Right lobe of liver (tissue), 6 donors: ENCODE measurements around the gene ASB7. TPM values are rescaled to one million over a fixed set of nuclear protein-coding genes. Genes with fewer than 3 reads are reported as not detected.

ENCODE experiments used
- ATAC-seq, 4 donors: fragments of 200-7000 bp; cut with Tn5 transposase; one replicate each; pipeline ENCODE4 v1.9.1; 2020; ENCODE audit warnings: mild to moderate bottlenecking in 4 of 4, moderate library complexity in 4 of 4
- DNase-seq, 3 donors: peaks; one replicate each; pipeline ENCODE4 v3.0.0-alpha.2; 2020
- H3K27ac ChIP-seq, 3 donors: fragments of 200-600 bp; one replicate each; pipeline ENCODE4 v1.8.0; 2022
- H3K27me3 ChIP-seq, 2 donors: fragments of 200-600 bp; one replicate each; pipeline ENCODE4 v1.8.0; 2022
- H3K36me3 ChIP-seq, 4 donors: fragments of 200-600 bp; sonication (generic) in 1 of 4; one replicate each; pipeline versions ENCODE4 v1.5.1 to v1.8.0; 2017 to 2022; ENCODE audit warnings: control low read depth in 1 of 4
- H3K4me1 ChIP-seq, 4 donors: fragments of 200-600 bp; sonication (generic) in 1 of 4; one replicate each; pipeline versions ENCODE4 v1.5.1 to v1.8.0; 2017 to 2022; ENCODE audit warnings: control low read depth in 1 of 4
- H3K4me3 ChIP-seq, 3 donors: fragments of 200-600 bp; one replicate each; pipeline ENCODE4 v1.8.0; 2022
- H3K9me3 ChIP-seq, 4 donors: fragments of 200-600 bp; sonication (generic) in 1 of 4; one replicate each; pipeline versions ENCODE4 v1.5.1 to v1.8.0; 2017 to 2022; ENCODE audit warnings: control low read depth in 1 of 4
- POLR2A ChIP-seq: fragments of 450-650 bp; IDR thresholded peaks from one replicate; pipeline ENCODE4 v1.6.1; 2017; ENCODE audit warnings: antibody characterized with exemption, mild to moderate bottlenecking
- WGBS: methylation state at CpG from one replicate; pipeline ENCODE4 v1.1.6; 2018; ENCODE audit warnings: low coverage, low lambda C conversion rate; ENCODE audit not compliant: insufficient coverage; ENCODE audit errors: missing lambda C conversion rate; 5-methylcytosine and 5-hydroxymethylcytosine counted together
- intact Hi-C, 2 donors: fragments of 100-400 bp; cut with DNase I; formaldehyde crosslinking; loops; one replicate each; pipeline versions ENCODE4 v1.11.2 to v1.14.1; 2022
- total RNA-seq, 6 experiments: library from RNA; depleted of rRNA in 2 of 6; stranded (reverse); fragments of >200 nt in 2 of 6; fragmentation: NEBNext Ultra II Directional in 3 of 6; extraction: Animal tissue kit (Norgen Biotek cat#: 25700) in 3 of 6; gene quantifications; one replicate each; pipeline versions ENCODE4 v1.1.0 to v1.2.4, GENCODE V29; 2016 to 2023
- TF ChIP-seq, protein P1 (sequence below), 4 donors: fragments of 200-600 bp in 3 of 4; fragments of 450-650 bp in 1 of 4; IDR thresholded peaks; one replicate each; pipeline versions ENCODE4 v1.5.1 to v1.8.0; 2016 to 2022; ENCODE audit warnings: antibody characterized with exemption in 4 of 4, mild to moderate bottlenecking in 2 of 4
- donor health status: DM: no; HTN: yes; CAD: no.
- donor health status: DM: no; HTN: no; CAD: no.
- donor health status: DM: no; HTN: no; CAD: no.
- donor health status: DM: no; HTN: yes; CAD: no.
- donor health status: DM: no; HTN: yes; CAD: no.

Gene ASB7
- total RNA-seq, 6 experiments from 2014 or later = 5.4 to 7.9 (median 7.2) TPM

DNA sequence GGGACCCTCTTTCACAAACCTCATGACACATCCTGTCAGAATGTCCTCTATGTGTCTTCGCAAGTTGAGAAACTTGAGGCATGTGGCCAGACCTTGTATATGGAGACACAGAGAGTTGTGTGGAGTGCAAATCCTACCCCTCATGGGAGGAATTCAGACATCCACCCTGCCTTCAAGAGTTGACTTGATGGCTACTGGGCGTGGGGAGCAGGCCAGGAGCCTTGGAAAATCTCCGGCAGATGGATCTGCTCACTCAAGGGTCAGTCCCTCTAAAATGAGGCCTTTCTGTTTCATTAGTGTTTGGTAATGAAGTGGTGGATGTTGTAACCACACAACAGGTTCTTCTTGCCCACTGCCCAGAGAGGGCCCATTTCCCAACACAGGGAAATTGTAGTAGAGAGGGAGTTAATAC is 79.0 kb downstream of the ASB7 start:
- TF ChIP-seq POLR2A = no peak
- TF ChIP-seq, protein P1, sequence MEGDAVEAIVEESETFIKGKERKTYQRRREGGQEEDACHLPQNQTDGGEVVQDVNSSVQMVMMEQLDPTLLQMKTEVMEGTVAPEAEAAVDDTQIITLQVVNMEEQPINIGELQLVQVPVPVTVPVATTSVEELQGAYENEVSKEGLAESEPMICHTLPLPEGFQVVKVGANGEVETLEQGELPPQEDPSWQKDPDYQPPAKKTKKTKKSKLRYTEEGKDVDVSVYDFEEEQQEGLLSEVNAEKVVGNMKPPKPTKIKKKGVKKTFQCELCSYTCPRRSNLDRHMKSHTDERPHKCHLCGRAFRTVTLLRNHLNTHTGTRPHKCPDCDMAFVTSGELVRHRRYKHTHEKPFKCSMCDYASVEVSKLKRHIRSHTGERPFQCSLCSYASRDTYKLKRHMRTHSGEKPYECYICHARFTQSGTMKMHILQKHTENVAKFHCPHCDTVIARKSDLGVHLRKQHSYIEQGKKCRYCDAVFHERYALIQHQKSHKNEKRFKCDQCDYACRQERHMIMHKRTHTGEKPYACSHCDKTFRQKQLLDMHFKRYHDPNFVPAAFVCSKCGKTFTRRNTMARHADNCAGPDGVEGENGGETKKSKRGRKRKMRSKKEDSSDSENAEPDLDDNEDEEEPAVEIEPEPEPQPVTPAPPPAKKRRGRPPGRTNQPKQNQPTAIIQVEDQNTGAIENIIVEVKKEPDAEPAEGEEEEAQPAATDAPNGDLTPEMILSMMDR (IDR thresholded peaks at IDR 0.05) = no peak
- intact Hi-C loops = no loop called here
- no peaks in the 10 kb centered on the region for H3K9me3 ChIP-seq
- ATAC-seq = no peak
- DNase-seq = no peak
- peaks cover 0 to under 1% of the 10 kb centered on the region in 2 donors for H3K27me3 ChIP-seq
- no peak overlapping the region for H3K4me3 ChIP-seq
- H3K36me3 ChIP-seq = no peaks in the 10 kb centered on the region
- H3K4me1 ChIP-seq = no peaks in the 10 kb centered on the region
- no CpG with 5 or more reads among the region's 3 CpGs for WGBS
- H3K27ac ChIP-seq = no peak overlapping the region

DNA sequence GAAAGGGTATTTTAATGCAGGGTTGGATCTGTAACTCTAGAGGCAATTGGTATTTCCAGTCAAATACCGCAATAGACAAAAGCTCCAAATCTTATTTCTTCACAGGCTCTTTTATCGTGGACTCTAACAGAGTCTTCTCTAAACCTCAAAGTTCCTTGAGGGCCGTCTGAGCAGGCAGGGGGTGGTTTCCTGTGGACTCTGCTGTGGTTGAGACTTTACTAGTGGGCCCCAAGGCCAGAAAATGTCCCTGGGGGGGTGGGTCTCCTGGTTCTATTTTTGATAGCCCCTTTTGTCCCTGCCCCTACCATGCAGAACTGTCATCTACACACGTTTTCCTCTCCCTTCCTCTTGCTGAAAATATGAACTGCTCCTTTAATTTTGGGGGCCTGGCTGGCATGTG is 80.1 kb downstream of the ASB7 start:
- no peaks in the 10 kb centered on the region for H3K4me1 ChIP-seq
- peaks cover 0 to 5% of the 10 kb centered on the region in 2 donors for H3K27me3 ChIP-seq
- ATAC-seq (no peak), DNase-seq (no peak)
- 27% methylated on average over 3 of the region's 4 CpGs for WGBS
- H3K4me3 ChIP-seq = no peak overlapping the region
- H3K9me3 ChIP-seq = no peaks in the 10 kb centered on the region
- intact Hi-C loops = no loop called here
- TF ChIP-seq, protein P1 (IDR thresholded peaks at IDR 0.05) = no peak
- TF ChIP-seq POLR2A = no peak
- no peak overlapping the region for H3K27ac ChIP-seq
- no peaks in the 10 kb centered on the region for H3K36me3 ChIP-seq

DNA sequence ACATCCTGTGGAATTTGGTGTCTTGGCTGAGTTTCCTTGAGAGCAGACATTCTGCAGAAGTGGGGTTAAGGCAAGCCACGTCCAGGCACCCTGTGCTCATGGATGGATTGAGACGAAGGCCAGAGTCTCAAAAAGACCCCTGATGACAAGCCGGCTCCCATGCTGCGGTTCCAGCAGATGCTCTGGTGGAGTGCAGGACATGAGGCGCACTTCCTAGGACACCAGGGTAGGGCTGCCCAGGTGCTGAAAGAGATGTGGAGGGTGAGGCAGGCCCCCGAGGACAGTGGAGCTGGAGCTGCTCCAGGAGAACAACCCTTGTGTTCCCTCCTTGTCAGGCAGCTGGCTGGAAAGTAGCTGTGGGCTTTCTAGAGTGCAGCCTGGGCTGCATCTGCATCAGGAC is 81.0 kb downstream of the ASB7 start:
- H3K36me3 ChIP-seq = no peaks in the 10 kb centered on the region
- ATAC-seq (peak in 1 of 4 donors; percentile 6), DNase-seq (no peak)
- H3K4me1 ChIP-seq = no peaks in the 10 kb centered on the region
- no peak overlapping the region for H3K4me3 ChIP-seq
- H3K9me3 ChIP-seq = no peaks in the 10 kb centered on the region
- 46% methylated on average over 2 of the region's 6 CpGs for WGBS
- H3K27ac ChIP-seq = no peak overlapping the region
- TF ChIP-seq, protein P1 (IDR thresholded peaks at IDR 0.05) = no peak
- TF ChIP-seq POLR2A = no peak
- intact Hi-C loops = no loop called here
- peaks cover 0 to 5% of the 10 kb centered on the region in 2 donors for H3K27me3 ChIP-seq

DNA sequence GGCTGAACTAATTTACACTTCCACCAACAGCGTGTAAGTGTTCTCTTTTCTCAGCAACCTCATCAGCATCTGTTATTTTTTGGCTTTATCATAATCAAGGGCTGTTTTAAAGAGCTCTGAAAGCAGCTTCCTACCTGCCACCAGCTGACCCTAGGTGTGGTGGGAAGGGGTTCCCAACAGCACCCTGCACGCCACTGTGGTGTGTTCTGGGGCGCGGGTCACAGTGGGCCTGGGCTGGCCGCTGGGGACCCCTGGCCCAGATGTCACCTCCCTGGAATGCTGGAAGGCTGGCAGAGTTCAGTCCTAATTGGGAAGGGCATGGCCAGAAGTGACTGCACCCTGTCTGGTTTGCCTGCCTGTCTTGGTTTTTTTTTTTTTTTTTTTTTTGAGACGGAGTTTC is 82.2 kb downstream of the ASB7 start:
- Histone ChIP-seq H3K27ac (no peak overlapping the region), H3K4me3 (no peak overlapping the region), H3K36me3 (no peaks in the 10 kb centered on the region), H3K4me1 (no peaks in the 10 kb centered on the region), H3K27me3 (peaks cover 0 to 5% of the 10 kb centered on the region in 2 donors), H3K9me3 (no peaks in the 10 kb centered on the region)
- ATAC-seq (no peak), DNase-seq (no peak)
- intact Hi-C loops = no loop called here
- no peak for TF ChIP-seq POLR2A
- TF ChIP-seq, protein P1 (IDR thresholded peaks at IDR 0.05) = no peak
- 94% methylated on average over 2 of the region's 6 CpGs for WGBS
